Urothelium cell line (cell line): Measurements from ENCODE around the gene SLBP.

Experiments
- DNase-seq: peaks from one replicate; pipeline ENCODE4 v3.0.0; 2011; ENCODE audit warnings: low spot score, mixed read lengths
- FAIRE-seq: peaks from 2 replicates; lab custom pipeline; 2011; peaks lifted over from hg19 to GRCh38; lab: Jason Lieb, UNC

The SLBP gene

DNA sequence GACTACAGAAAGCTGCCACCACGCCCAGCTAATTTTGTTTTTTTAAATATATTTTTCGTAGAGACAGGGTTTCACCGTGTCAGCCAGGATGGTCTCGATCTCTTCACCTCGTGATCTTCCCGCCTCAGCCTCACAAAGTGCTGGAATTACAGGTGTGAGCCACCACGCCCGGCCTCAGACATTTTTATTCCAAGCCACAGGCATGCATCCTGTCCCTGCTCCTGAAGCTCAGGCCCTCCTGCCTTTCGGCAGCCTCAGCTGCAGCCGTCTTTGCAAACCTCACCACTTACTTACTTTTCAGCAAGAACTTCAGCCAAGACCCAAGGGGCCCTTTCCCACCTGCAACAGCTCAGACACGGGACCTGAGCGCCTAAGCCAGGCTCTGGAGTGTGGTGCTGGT, 54.0 kb downstream of the SLBP start:
- FAIRE-seq (no peak), DNase-seq (no peak)

DNA sequence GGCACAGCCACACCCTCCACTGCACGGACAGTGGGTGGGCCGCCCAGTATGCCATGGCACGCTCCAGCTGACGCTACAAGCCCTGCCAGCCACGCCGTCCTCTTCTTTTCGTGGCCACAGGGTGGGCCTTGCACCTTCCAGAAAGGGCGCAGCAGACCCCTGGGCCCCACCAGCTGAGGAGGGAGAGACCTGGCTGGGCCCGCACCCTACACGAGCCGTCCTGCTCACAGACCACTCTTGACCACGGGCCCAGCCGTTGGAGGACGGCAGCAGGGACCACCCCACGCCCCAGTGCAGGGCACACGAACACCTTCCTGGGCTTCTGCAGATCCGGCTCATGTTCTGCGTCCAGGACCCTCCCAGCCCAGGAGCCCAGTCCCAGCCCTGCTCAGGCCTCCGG, 55.1 kb downstream of the SLBP start:
- no peak for FAIRE-seq
- no peak for DNase-seq

DNA sequence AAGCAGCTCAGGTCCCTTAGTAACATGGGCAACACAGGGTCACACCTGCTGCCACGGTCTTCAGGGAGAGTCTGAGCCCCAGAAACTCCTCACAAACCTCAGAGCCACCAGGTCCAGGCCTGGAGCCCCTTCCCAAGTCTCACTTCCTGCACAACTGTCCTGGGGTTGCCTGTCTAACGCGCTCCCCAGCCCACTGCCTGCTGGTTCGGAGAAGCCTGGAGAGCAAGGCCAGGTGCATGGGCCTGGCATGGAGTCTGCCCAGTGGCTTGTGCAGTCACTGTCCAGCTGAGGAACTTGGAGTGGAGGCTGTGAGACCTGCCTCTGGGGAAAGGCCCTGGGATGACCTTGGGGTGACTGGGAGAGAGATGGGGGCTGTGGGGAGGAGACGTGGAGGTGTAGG, 56.0 kb downstream of the SLBP start:
- no peak for FAIRE-seq
- DNase-seq, result no peak

DNA sequence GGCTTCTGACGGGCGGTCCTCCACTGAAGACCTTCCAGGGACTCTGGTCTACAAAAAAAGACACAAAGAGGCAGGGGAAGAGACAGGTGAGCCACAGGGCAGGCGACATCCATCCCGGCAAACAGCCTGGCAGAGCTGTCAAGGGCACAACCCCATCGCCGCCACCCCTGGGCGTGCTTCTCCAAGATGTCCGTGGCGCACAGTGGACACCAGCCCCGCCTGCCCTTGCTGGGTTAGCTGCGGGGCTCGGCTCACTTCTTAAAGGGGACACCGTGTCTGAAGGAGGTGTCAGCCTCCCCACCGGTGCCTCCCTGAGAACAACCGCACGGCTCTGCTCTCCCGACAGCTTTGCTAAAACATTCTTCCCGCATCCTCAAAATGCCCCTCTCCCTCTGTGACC, 56.4 kb downstream of the SLBP start:
- FAIRE-seq, result no peak
- DNase-seq, result no peak

DNA sequence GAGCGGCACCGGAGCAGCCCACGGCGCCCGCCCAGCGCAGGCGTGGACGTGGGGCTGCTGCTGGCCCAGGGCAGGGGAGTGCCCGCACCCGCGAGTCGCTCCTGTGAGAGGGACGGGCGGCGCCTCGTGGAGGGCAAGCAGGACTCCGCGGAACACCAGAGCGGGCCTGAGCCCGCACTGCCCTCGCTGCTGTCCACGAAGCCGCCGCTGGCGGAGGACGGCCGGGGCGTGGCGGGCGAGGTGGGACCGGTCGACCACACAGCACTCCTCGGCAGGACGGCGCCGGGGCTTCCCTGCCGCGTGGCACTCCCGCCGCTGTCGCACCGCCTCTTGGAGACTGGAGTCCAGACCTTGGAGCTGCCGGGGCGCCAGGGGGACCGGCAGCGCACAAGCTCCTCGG, 57.0 kb downstream of the SLBP start:
- no peak for FAIRE-seq
- no peak for DNase-seq

DNA sequence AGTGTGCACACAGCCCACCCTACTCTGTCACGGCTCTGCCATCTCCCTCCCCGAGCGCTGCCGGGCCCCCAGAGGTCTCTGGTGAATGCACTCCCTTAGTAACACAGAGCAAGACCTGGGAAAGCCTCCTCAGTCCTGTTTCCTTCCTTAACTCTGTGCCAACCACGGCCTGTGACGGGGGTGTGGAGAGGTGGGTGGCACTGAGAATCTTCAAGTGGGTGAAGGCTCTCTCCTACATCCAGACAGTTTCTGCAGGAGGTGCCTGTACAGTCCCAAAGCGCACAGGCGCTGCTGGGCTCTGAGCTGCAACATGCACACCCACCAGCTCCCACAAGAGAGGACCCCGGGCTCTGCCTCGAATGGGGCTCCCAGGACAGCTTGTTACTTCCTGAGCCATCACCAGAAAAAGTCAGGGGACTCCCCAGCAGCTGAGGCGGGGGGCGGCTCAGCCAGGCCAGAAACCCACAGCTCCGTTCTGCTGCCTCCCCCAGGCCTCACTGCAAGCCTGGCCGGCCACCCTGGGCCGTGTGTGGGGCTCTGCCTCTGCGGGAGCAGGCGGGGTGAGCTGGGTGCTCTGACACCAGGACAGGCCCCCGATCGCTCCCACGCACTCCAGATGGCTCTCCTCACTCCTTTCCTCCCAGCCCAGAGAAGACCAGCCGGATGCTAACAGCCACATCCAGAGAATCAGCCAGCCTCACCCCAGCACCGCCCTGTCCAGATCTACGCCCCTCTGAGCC, 57.7 kb downstream of the SLBP start:
- FAIRE-seq (no peak), DNase-seq (no peak)

DNA sequence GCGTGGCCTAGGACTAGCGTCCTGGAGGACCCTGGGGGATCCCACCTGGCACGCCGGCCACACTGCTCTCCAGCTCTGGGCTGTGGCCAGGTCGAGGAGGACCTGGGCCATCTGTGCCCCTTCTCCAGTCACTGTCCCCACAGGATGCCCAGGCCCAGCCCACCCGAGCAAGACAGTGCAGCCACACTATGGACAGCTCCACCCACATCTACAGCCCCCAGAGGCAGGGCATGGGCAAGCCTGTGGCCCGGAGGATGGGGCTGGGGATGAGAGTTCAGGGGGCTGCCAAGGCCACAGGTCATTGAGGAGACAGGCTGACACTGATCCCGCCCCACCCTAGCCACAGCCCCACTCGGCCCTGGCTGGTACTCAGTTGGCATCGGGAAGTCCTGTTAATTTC, 58.3 kb downstream of the SLBP start:
- FAIRE-seq, result no peak

DNA sequence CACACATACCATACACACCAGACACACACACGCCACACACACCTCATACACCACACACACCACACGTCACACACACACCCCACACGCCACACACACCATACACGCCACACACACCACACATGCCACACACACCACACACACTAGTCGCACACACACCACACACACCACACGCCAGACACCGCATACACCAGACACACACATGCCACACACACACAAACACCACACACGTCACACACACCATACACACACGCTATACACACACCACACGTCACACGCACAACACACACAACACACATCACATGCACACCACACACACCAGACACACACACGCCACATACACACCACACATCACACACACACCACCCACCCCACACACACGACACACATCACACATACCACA, 60.0 kb downstream of the SLBP start:
- FAIRE-seq, result peak; percentile 99
- DNase-seq, result no peak

More for the DNA sequence above, 58.3 kb downstream of the SLBP start:
- DNase-seq, result no peak

DNA sequence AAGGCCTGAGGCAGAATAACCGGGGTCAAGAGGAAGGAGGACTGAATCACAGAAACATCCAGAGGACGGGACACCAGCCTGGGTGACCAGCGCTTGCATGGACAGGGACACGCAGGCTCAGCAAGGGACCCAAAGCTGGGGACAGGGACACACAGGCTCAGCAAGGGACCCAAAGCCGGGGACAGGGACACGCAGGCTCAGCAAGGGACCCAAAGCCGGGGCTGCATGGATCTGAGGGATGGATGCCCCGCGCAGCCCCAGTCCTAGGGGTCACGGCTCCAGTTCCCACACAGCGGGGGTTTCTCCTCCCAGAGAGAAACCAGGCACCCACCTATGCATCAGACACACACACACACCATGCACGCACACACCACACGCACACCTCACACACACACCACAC, 60.5 kb downstream of the SLBP start:
- FAIRE-seq, result no peak
- DNase-seq, result no peak

DNA sequence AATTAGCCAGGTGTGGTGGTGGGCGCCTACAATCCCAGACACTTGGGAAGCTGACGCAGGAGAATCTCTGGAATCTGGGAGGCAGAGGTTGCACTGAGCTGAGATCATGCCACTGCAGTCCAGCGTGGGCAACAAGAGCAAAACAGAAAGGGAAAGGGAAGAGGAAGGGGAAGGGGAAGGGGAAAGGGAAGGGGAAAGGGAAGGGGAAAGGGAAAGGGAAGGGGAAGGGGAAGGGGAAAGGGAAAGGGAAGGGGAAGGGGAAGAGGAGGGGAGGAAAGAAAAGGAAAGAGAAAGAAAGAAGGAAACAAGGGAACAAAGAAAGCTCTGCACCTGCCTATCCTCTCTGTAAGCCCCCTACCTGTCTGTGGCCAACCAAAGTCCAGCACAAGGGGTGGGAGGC, 63.2 kb downstream of the SLBP start:
- DNase-seq, result no peak
- FAIRE-seq, result no peak

DNA sequence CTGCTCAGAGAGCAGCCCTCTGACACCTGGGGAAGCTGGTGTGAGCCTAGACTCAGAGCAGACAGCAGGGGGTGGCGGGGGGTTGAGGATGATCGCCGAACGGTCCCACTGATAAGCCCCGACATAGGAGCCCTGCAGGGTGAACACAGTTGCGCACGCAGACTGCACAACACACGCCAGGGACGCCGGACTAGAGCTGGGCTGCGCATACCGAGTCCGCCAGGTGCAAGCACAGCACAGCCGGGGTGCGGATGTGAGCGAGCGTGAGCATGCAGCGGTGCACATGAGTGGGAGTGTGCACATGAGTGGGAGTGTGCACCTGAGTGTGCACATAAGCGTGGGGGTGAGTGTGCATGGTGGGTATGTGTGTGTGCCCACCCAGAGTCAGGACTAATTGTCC, 64.7 kb downstream of the SLBP start:
- DNase-seq, result no peak
- no peak for FAIRE-seq

DNA sequence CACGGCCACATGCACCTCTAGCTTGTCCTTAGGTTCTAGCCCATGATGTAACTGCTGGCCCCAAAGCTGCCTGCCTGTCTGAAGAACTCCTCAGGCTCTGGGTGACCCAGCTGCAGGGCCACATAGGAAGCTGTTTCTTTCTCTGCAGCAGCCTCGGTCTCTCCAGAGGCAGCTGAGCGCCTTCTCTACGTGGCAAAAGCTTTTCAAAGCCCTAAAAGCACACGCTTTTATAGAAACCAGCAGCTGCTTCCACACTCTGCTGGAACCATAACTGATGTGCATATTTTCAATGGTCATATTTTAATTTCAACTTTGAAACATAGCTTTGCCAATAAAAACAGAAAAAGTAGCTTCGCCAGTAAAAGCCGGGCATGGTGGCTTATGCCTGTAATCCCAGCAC, 65.4 kb downstream of the SLBP start:
- FAIRE-seq, result no peak
- no peak for DNase-seq

DNA sequence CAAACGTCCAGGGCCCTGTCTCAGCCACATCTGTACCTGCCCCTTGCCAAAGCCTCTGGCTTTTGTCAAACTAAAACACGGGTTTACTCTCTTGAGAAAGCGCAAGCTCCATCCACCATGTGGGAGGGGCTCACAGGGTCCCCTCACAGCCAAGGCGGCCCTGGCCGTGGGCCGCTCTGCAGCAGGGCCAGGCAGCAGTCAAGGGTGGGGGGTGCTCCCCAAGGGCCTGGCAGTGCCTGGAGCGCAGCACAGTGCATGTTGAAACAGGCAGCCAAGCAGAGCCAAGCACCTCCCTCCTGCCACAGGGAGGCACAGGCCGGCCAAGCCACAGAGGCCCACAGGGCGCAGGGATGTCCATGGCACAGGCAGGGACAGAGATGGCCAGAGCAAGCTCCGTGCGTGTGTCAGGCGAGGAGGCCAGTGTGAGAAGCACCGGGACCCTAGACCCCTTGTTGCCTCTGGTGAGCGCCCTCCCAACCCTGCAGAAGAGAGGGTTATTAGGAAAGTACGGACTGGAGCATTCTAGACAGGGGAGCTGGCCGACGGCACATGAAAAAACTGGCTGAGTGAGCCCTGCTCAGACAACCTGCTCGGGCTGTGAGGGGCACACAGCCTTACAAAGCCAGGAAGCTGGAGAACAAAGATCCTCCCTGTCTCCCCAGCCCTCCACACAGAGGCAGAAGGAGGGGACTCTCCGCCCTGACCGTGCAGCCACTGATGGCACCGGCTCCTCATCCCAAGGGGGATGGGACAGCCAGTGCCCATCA, 67.0 kb downstream of the SLBP start:
- DNase-seq, result no peak
- no peak for FAIRE-seq

DNA sequence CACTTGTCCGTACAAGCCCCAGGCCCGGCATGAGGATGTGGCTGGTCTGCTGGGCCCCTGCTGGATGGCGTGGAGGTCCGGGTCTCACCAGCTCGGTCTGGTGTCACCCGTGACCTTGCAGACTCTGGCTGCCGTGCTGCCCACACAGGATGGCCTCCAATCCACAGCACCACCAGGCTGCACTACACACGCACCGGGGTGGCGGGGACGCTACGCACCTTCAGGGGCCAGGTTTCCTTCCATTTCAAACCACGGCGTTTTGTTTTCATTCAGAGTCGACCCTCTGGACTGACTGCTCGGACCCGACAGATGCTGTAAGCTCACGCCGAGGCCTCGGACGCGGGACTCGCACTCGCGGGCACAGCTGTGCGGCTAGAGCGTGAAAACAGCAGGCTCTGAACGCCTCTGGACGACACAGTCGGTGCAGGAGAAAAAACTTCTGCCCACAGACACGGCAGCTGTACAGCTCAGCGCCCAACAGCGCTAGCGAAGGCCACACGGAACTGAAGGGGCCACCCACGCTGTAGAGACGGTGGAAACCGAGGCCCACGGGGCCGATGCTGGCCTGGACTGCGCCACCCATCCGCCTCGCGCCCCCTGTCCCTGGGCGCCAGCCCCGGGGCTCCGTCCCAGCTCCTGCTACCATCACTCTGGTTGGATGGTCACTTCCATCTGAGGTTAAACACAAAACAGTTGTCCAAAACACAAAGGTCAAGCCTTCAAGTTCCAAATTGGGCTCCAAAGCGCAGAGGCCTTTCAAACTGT, 68.0 kb downstream of the SLBP start:
- DNase-seq (no peak), FAIRE-seq (no peak)
